Measurements from ENCODE around the gene PTPN2. TPM values are rescaled to one million over a fixed set of nuclear protein-coding genes. Genes with fewer than 3 reads are reported as not detected.
"Not testable (repeated sequence)": the region's sequence is repeated elsewhere in the genome, so short reads cannot be mapped to it uniquely, and the experiment has no call there.

The PTPN2 gene
- polyA plus RNA-seq, 3 donors from 2014 or later = 103 to 122 (median 117) TPM

GRCh38 chr18:12769136-12769535, 114.9 kb downstream of the PTPN2 start:
- Mint-ChIP-seq H3K27ac (no peak overlapping the region), H3K27me3 (ENCODE audit: low read depth in 3 of 3) (no peaks in the 10 kb centered on the region), H3K4me3 (no peak overlapping the region), H3K36me3 (peaks cover 0 to 3% (median 0%) of the 10 kb centered on the region in 3 donors), H3K4me1 (peaks cover 13 to 17% of the 10 kb centered on the region in 2 donors), H3K9me3 (no peaks in the 10 kb centered on the region)
- DNase-seq = no peak

- peak overlapping the region in 1 of 6 donors; percentile 79 for H3K27ac Mint-ChIP-seq
- no peak overlapping the region for H3K4me3 Mint-ChIP-seq
- DNase-seq = no peak
- no peaks in the 10 kb centered on the region for H3K27me3 Mint-ChIP-seq (ENCODE audit: low read depth in 3 of 3)
- H3K4me1 Mint-ChIP-seq = peaks cover 11 to 12% of the 10 kb centered on the region in 2 donors
- H3K36me3 Mint-ChIP-seq = peaks cover 0 to 3% (median 0%) of the 10 kb centered on the region in 3 donors
- H3K9me3 Mint-ChIP-seq = no peaks in the 10 kb centered on the region
These were observed 115.4 kb downstream of the PTPN2 start for GRCh38 chr18:12768625-12769024.

DNA sequence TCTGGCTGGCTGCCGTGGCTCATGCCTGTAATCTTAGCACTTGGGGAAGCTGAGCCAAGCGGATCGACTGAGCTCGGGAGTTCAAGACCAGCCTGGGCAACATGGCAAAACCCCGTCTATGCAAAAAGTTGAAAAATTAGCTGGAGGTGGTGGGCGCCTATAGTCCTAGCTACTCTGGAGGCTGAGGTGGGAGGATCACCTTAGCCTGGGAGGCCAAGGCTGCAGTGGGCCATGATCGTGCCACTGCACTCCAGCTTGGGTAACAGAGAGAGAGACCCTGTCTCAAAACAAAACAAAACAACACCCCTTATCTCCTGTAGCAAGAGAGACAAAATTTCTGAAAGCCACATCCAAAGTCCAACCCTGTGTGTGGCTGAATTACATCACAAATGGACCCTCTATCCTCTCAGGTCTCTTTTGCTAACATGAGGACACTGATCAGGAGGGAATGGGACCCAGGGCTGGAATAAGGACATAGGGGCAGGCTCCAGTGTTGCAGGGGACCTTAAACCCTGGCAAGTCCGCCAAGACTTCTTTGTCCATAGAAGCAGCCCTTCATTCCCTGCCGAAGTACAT, 116.4 kb downstream of the PTPN2 start:
- H3K9me3 Mint-ChIP-seq = no peaks in the 10 kb centered on the region
- H3K36me3 Mint-ChIP-seq = peaks cover 0 to 3% (median 0%) of the 10 kb centered on the region in 3 donors

GRCh38 chr18:12766986-12767433, 117.0 kb downstream of the PTPN2 start:
- DNase-seq = no peak
- peaks cover 5 to 6% of the 10 kb centered on the region in 2 donors for H3K4me1 Mint-ChIP-seq

More for the DNA sequence above, 116.4 kb downstream of the PTPN2 start:
- Mint-ChIP-seq H3K4me3 (no peak overlapping the region), H3K27me3 (ENCODE audit: low read depth in 3 of 3) (peaks cover 0 to 3% (median 0%) of the 10 kb centered on the region in 3 donors), H3K27ac (no peak overlapping the region), H3K4me1 (peaks cover 5 to 6% of the 10 kb centered on the region in 2 donors)
- DNase-seq = no peak

GRCh38 chr18:12765586-12765985, 118.5 kb downstream of the PTPN2 start:
- Mint-ChIP-seq H3K4me1 (peaks cover 5 to 6% of the 10 kb centered on the region in 2 donors), H3K4me3 (no peak overlapping the region), H3K27ac (no peak overlapping the region), H3K27me3 (ENCODE audit: low read depth in 3 of 3) (peaks cover 0 to 3% (median 2%) of the 10 kb centered on the region in 3 donors), H3K9me3 (no peaks in the 10 kb centered on the region), H3K36me3 (no peaks in the 10 kb centered on the region)
- no peak for DNase-seq

More at GRCh38 chr18:12766986-12767433, 117.0 kb downstream of the PTPN2 start:
- Mint-ChIP-seq H3K36me3 (peaks cover 0 to 3% (median 0%) of the 10 kb centered on the region in 3 donors), H3K4me3 (no peak overlapping the region), H3K9me3 (no peaks in the 10 kb centered on the region), H3K27ac (peak overlapping the region in 1 of 6 donors; percentile 28), H3K27me3 (ENCODE audit: low read depth in 3 of 3) (peaks cover 0 to 3% (median 2%) of the 10 kb centered on the region in 3 donors)

DNA sequence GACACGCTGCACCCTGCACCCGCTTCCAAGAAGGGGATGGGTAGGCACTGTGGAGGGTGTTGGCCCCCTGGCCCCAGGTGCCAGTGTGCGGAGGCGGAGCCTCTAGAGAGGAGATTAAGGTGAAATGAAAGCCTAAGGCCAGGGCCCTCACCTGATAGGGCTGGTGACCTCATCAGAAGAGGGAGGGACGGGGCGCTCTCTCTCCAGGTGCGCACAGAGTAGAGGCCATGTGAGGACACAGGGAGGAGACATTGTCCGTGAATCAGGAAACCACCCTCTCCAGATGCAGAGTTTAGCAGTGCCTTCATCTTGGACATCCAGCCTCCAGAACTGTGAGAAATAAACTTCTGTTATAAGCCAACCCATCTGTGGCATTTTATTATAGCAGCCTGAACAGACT, 118.9 kb downstream of the PTPN2 start:
- Mint-ChIP-seq H3K27me3 (ENCODE audit: low read depth in 3 of 3) (peaks cover 0 to 3% (median 2%) of the 10 kb centered on the region in 3 donors), H3K9me3 (no peaks in the 10 kb centered on the region), H3K4me3 (no peak overlapping the region), H3K4me1 (peaks cover 5 to 6% of the 10 kb centered on the region in 2 donors), H3K36me3 (no peaks in the 10 kb centered on the region), H3K27ac (no peak overlapping the region)
- no peak for DNase-seq

- not testable (repeated sequence) for H3K4me1 Mint-ChIP-seq; H3K36me3 Mint-ChIP-seq; H3K9me3 Mint-ChIP-seq; DNase-seq; H3K4me3 Mint-ChIP-seq; H3K27me3 Mint-ChIP-seq (ENCODE audit: low read depth in 3 of 3); H3K27ac Mint-ChIP-seq
These were observed 125.5 kb downstream of the PTPN2 start for GRCh38 chr18:12758566-12758965.

GRCh38 chr18:12756619-12757239, 127.3 kb downstream of the PTPN2 start:
- not testable (repeated sequence) for H3K36me3 Mint-ChIP-seq, H3K27ac Mint-ChIP-seq

GRCh38 chr18:12755606-12756005, 128.4 kb downstream of the PTPN2 start:
- DNase-seq; H3K4me1 Mint-ChIP-seq; H3K27me3 Mint-ChIP-seq (ENCODE audit: low read depth in 3 of 3); H3K36me3 Mint-ChIP-seq; H3K4me3 Mint-ChIP-seq; H3K9me3 Mint-ChIP-seq; H3K27ac Mint-ChIP-seq: not testable (repeated sequence)

More at GRCh38 chr18:12756619-12757239, 127.3 kb downstream of the PTPN2 start:
- H3K4me1 Mint-ChIP-seq; H3K4me3 Mint-ChIP-seq; DNase-seq; H3K9me3 Mint-ChIP-seq; H3K27me3 Mint-ChIP-seq (ENCODE audit: low read depth in 3 of 3): not testable (repeated sequence)

DNA sequence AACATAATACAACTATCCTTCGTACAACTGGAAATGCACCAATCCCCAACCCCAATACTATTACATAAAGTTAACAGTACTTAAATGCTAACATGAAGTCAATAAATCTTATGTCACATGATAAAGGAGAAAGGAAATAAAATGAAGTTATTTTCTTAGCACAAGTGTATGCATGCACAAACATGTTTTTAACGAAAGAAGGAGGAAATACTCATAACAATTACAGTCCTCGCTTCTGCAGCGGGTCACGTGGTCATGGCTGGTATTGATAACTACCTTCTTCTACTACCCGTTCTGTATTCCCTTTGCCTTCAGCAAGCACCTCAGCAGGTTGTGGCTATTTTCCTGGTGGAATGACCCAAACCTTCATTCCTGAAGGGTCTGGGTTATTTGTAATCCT, 129.5 kb downstream of the PTPN2 start:
- Mint-ChIP-seq H3K36me3 (peaks cover 0 to 4% (median 3%) of the 10 kb centered on the region in 3 donors), H3K4me1 (no peaks in the 10 kb centered on the region), H3K27ac (no peak overlapping the region), H3K9me3 (no peaks in the 10 kb centered on the region), H3K4me3 (no peak overlapping the region), H3K27me3 (ENCODE audit: low read depth in 3 of 3) (peaks cover 0 to 1% (median 0%) of the 10 kb centered on the region in 3 donors)
- DNase-seq = no peak

DNA sequence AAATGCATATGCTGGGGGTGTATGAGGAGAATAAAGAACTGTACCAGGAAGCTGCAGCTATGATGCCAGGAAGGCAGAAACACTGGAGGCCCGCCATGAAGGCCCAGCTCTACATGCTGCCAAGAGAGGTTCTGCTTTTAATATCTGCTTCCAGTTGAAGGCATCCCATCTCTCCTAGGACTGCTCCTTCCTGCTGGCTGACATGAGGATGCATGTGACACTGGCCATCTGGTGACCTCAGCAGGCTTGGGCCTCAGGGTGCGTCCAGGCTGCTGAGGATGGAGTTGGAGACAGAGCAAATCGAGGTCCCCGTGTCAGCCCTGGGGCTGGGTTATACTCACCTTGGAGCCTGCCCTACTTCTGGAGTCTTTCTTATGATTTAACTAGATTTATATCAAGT, 132.1 kb downstream of the PTPN2 start:
- Mint-ChIP-seq H3K27ac (no peak overlapping the region), H3K9me3 (no peaks in the 10 kb centered on the region), H3K27me3 (ENCODE audit: low read depth in 3 of 3) (peaks cover 0 to 7% (median 0%) of the 10 kb centered on the region in 3 donors), H3K36me3 (peaks cover 0 to 8% (median 3%) of the 10 kb centered on the region in 3 donors), H3K4me3 (no peak overlapping the region), H3K4me1 (no peaks in the 10 kb centered on the region)
- DNase-seq = no peak

DNA sequence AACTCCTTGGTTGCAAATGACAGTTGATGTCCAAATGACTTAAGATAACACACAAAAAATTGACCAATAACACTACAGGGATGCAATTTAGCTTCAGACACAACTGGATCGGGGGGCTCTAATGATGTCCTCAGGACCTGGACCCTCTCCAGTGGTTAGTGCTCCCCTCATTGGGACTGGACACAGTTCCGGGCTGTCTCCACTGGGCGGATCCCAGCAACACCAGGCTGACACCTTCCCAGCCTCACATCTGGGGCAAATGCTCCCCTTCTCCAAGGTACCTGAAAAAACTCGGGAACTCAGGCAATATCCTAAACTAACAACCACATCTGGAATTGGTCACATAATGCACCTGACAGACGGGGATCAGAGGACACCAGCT, 132.5 kb downstream of the PTPN2 start:
- no peak for DNase-seq
- Mint-ChIP-seq H3K27me3 (ENCODE audit: low read depth in 3 of 3) (peaks cover 0 to 7% (median 0%) of the 10 kb centered on the region in 3 donors), H3K27ac (no peak overlapping the region), H3K9me3 (no peaks in the 10 kb centered on the region), H3K4me1 (no peaks in the 10 kb centered on the region), H3K4me3 (no peak overlapping the region), H3K36me3 (peaks cover 0 to 5% (median under 1%) of the 10 kb centered on the region in 3 donors)

GRCh38 chr18:12750715-12751502, 133.1 kb downstream of the PTPN2 start:
- DNase-seq = no peak
- no peaks in the 10 kb centered on the region for H3K4me1 Mint-ChIP-seq
- peaks cover 0 to 7% (median 0%) of the 10 kb centered on the region in 3 donors for H3K27me3 Mint-ChIP-seq (ENCODE audit: low read depth in 3 of 3)
- H3K27ac Mint-ChIP-seq = no peak overlapping the region
- H3K4me3 Mint-ChIP-seq = no peak overlapping the region
- peaks cover 0 to 4% (median 0%) of the 10 kb centered on the region in 3 donors for H3K36me3 Mint-ChIP-seq
- H3K9me3 Mint-ChIP-seq = no peaks in the 10 kb centered on the region
